ENCODE measurements around the gene BEST1.

DNA sequence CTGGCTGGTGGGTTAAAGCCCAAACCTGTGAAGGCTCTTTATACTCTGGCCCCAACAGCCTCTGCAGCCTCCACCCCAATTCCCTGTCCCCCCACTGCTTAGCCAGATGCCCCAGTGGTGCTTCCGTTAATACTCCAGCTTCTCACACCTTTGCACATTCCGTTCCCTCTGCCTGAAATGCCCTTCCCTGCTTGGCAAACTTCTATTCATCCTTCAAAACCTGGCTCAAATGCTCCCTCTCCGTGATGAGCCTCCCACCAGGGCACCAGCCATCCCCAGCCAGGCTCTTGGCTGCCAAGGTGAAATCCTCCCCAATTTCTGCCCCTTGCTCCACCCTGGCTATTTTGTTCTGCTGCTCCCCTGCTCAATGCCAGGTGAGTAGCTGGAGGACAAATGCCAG is 46.3 kb upstream of the BEST1 start:
- TF ChIP-seq, protein P1, sequence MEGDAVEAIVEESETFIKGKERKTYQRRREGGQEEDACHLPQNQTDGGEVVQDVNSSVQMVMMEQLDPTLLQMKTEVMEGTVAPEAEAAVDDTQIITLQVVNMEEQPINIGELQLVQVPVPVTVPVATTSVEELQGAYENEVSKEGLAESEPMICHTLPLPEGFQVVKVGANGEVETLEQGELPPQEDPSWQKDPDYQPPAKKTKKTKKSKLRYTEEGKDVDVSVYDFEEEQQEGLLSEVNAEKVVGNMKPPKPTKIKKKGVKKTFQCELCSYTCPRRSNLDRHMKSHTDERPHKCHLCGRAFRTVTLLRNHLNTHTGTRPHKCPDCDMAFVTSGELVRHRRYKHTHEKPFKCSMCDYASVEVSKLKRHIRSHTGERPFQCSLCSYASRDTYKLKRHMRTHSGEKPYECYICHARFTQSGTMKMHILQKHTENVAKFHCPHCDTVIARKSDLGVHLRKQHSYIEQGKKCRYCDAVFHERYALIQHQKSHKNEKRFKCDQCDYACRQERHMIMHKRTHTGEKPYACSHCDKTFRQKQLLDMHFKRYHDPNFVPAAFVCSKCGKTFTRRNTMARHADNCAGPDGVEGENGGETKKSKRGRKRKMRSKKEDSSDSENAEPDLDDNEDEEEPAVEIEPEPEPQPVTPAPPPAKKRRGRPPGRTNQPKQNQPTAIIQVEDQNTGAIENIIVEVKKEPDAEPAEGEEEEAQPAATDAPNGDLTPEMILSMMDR (IDR thresholded peaks at IDR 0.05) = no peak
- no peak for TF ChIP-seq POLR2A (IDR thresholded peaks at IDR 0.05)
